Kidney epithelial cell (primary cell): ENCODE measurements around the gene ASAH2B. TPM values are rescaled to one million over a fixed set of nuclear protein-coding genes. Genes with fewer than 3 reads are reported as not detected.

Experiments used
- DNase-seq: peaks from one replicate; pipeline ENCODE4 v3.0.0-alpha.2; 2010; ENCODE audit warnings: low read depth
- H3K27me3 ChIP-seq: 2 replicates; pipeline ENCODE4 v1.6.0; 2011; ENCODE audit warnings: low read length; ENCODE audit not compliant: control insufficient read depth, insufficient read depth
- H3K36me3 ChIP-seq: 2 replicates; pipeline ENCODE4 v1.5.1; 2011; ENCODE audit warnings: low read length; ENCODE audit not compliant: control insufficient read depth, insufficient read depth
- H3K4me3 ChIP-seq: 2 replicates; pipeline ENCODE4 v1.5.1; 2011; ENCODE audit warnings: low read depth, mild to moderate bottlenecking, control low read depth, low read length
- total RNA-seq: library from RNA; depleted of rRNA; stranded (reverse); fragments of >200 nt; gene quantifications from 2 replicates; pipeline ENCODE4 v1.2.3, GENCODE V29; 2015
- TF ChIP-seq, protein P1 (sequence below): IDR thresholded peaks from 2 replicates; pipeline ENCODE4 v1.5.1; 2011; ENCODE audit warnings: mild to moderate bottlenecking, moderate library complexity, low read length, control low read depth, inconsistent platforms; ENCODE audit not compliant: insufficient read depth, poor library complexity, severe bottlenecking

The ASAH2B gene
- total RNA-seq, 1 donor from 2014 or later: 11.2 TPM

DNA sequence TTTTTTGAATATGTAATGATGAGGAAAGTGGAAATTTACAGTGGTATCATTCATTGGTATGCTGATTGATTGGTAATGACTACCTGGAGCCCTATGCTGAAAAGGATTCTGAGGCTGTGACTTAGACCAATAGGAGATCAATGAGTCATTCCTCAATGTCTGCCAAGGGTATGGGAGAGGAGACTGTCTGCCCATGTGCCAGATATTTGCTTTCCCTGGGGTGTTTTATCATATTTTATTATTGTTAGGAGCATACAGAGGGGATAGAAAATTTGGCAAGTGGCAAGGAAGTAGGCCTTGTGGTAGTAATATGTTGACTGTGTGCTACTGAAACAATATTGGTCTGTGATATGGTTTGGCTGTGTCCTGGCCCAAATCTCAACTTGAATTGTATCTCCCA, 54.8 kb downstream of the ASAH2B start:
- TF ChIP-seq, protein P1, sequence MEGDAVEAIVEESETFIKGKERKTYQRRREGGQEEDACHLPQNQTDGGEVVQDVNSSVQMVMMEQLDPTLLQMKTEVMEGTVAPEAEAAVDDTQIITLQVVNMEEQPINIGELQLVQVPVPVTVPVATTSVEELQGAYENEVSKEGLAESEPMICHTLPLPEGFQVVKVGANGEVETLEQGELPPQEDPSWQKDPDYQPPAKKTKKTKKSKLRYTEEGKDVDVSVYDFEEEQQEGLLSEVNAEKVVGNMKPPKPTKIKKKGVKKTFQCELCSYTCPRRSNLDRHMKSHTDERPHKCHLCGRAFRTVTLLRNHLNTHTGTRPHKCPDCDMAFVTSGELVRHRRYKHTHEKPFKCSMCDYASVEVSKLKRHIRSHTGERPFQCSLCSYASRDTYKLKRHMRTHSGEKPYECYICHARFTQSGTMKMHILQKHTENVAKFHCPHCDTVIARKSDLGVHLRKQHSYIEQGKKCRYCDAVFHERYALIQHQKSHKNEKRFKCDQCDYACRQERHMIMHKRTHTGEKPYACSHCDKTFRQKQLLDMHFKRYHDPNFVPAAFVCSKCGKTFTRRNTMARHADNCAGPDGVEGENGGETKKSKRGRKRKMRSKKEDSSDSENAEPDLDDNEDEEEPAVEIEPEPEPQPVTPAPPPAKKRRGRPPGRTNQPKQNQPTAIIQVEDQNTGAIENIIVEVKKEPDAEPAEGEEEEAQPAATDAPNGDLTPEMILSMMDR: no peak
- Histone ChIP-seq H3K36me3 (no peaks in the 10 kb centered on the region), H3K27me3 (no peaks in the 10 kb centered on the region), H3K4me3 (no peak overlapping the region)
- DNase-seq: no peak

DNA sequence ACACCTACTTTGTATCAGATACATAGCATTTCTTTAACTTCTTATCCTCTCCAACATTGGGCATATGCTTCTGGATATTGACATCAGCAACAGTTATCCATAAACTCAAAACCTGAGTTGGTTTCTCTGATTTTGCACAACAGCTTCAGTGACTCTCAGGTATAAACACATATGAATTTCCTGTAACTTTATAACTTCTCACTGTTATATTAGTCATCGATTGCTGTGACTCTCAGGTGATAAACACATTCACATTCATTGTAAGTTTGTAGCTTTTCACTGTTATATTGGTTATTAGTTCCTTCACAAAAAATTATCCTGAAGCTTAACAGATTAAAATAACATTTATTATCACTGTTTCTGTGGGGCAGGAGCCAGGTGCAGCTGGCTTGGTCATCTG, 57.0 kb downstream of the ASAH2B start:
- DNase-seq: no peak
- TF ChIP-seq, protein P1: no peak
- no peak overlapping the region for H3K4me3 ChIP-seq
- H3K27me3 ChIP-seq: no peaks in the 10 kb centered on the region
- no peaks in the 10 kb centered on the region for H3K36me3 ChIP-seq

DNA sequence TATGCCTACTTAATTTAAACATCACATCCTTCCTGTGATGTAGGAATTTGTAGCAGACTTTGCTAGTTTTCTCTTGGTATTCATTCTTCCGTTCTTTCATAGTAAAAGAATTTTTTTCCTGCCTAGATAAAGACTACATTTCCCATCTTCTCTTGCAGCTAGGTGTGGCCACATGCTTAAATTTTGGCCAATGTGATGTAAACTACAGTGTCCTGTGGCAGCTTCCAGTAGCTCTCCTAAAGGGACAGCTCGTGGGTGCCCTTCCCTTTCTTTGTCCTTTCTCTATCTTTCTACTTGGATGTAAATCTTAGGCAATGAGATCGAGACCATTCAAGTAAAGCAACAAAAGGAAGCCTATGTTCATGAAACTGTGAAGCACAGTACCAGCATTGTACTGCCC, 58.6 kb downstream of the ASAH2B start:
- Histone ChIP-seq H3K36me3 (no peaks in the 10 kb centered on the region), H3K27me3 (no peaks in the 10 kb centered on the region), H3K4me3 (no peak overlapping the region)
- no peak for DNase-seq
- TF ChIP-seq, protein P1: no peak

DNA sequence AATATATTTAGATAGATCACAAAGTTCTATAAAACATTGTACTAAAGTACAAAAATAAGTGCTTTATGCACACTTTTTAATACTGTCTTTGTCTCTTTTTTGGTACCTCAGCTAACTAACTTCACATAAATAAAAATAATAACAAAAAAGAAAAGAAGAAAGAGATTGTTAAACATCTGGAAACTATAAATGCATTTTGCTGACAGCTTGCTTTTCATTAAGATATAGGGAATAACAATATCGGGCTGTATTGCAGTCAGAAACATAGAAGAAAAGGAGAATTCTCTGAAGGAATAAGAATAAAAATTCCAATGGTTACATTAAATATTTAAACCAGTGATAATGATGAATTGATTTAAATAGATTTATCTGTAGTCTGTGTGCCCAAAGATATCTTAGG, 59.9 kb downstream of the ASAH2B start:
- TF ChIP-seq, protein P1: no peak
- DNase-seq: no peak
- no peaks in the 10 kb centered on the region for H3K27me3 ChIP-seq
- H3K4me3 ChIP-seq: no peak overlapping the region
- no peaks in the 10 kb centered on the region for H3K36me3 ChIP-seq

DNA sequence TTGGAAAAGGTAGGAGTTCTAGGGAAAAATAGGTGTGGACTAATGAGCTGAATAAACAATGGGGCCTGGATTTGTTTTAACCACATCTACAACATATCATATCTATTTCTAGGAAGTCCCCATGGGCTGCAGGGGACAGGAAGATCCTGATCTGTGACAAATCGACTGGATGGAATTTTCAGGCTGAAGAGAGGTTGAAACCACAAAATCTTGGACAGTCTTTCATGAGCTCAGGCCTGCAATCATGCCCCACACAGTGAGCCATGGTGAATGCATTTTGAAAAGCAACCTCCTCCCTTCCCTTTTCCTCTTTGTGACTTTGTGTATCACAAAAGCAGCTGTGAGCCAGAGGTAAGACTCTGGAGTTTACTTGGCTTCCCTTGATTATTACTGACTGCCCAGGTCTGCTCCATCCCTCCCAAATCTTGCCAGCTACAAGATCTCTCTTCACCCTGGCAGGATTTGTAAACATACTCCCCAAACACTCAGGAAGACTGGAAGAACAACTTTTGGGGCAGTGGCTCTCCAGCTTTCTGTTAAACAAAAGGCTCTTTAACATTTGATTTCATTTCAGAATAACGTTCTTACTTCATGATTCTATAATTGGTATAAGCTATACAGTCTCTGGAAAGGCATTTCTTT, 66.4 kb downstream of the ASAH2B start:
- DNase-seq: no peak
- TF ChIP-seq, protein P1: no peak

DNA sequence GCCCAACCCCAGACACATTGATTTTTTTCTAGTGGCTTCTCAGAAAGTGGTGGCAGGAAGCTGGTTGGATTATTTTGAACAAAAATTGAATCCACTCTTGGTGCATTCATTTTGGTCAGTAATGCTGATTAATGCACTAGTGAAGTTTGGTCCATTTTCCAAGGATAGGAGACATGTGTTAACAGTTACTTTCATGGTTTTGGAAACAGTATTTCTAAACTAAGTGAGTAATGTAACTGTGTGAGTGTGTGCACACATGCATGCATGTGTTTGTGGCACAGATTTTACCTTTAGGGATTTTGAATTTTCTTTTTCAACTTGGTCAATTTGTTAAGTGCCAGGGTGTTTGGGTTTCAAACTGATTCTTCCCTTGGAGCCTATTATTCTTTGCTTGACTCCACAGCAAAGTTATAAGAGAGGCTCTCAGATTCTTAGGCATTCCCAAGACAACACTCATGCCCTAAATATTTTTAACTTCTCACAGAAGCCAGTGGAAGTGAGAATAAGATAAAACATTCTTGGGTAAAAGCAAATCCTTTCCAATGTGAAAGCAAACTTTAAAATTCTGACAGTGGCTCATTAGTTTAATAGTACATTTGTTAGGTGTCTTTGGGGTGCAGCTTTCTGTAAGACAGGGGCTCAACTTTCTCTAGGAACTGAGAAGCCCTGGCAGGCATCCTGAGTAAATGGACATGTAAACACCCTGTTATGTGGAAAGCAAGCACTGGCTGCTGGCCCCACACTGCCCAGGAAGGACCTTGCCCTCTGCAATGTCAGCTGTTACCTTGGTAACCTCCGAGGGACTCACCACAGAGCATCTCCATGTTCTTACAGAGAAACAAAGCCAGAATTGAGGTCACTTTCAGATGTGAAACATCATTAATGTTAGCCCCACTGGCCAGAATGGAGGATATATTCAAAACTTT, 68.4 kb downstream of the ASAH2B start:
- no peak for DNase-seq
- H3K36me3 ChIP-seq: no peaks in the 10 kb centered on the region
- H3K27me3 ChIP-seq: no peaks in the 10 kb centered on the region
- H3K4me3 ChIP-seq: no peak overlapping the region
- TF ChIP-seq, protein P1: no peak

More for the DNA sequence above, 66.4 kb downstream of the ASAH2B start:
- no peaks in the 10 kb centered on the region for H3K27me3 ChIP-seq
- no peaks in the 10 kb centered on the region for H3K36me3 ChIP-seq
- H3K4me3 ChIP-seq: no peak overlapping the region
